ENCODE data around the gene UBASH3A.

UBASH3A gene

GRCh38 chr21:42471716-42472330 lies 68.1 kb downstream of the UBASH3A start:
- DNase-seq, result no peak

DNA sequence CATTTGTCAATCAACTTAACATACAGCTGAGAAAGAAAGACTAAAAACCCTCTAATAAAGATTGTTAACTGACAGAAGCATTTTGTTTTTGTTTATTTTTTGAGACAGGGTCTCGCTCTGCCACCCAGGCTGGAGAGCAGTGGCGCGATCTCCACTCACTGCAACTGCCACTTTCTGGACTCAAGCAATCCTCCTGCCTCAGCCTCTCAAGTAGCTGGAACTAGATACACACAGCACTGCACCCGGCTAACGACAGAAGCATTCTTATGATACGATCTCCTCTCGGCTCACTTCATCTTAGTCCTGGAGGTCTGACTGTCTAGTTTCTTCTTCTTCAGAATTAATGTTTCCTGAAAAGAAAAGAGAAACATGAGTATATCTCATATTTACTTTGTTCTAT lies 68.8 kb downstream of the UBASH3A start:
- no peak for DNase-seq

GRCh38 chr21:42473498-42474042 lies 69.9 kb downstream of the UBASH3A start:
- DNase-seq, result no peak

DNA sequence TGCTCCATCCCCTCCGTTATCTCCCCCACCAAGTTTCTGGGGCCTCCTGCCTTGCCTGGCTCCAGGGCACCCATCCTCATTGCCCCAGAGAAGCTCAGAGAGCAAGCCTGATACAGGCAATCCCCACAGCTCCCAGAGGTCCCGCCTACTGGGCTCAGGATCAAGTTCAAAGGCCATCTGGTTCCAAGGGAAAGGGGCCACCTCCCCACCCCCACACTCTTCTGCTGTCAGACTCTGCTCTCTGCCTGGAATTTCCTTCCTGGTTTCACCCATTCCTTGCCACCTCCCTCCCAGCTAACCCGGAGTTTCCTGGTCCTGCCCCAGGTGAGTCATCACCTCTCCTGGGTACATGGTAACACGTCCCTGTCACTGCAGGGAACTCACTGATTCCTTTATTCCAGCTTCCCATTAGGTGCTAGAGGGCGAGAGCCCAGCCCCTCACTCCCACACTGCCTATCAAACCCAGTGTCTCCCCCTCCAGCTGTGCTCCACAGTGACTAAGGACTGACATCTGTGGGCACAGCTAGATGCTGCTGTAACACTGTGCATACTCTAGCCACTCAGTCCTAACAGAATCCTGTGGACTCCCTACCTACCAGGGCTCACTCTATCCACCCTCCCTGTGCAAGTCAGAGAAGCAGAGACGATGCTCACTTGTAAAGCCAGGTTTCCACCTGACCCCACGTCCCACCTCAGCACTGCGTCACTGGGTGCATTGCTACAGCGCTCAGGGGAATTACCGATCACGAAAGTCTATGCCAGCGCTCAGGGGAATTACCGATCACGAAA lies 70.5 kb downstream of the UBASH3A start:
- no peak for DNase-seq

DNA sequence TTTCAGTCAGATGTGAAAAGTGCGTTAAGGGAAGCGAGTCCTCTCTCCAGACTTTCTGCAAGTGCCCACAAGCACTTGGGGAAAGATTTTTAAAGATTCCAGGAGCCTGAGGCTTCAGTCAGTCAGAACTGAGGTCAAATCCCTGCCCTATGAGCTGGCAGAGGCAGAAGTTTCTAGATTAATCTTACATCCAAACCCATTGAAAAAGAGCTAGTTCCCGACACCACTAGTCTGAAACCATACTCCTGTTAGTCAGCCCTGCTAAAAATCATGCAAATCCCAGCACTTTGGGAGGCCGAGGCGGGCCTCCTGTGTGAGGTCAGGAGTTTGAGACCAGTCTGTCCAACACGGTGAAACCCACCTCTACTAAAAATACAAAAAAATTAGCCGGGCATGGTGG lies 71.3 kb downstream of the UBASH3A start:
- DNase-seq, result no peak

- DNase-seq, result no peak
These were observed 72.1 kb downstream of the UBASH3A start for GRCh38 chr21:42475526-42476387.

- DNase-seq, result no peak
These were observed 73.0 kb downstream of the UBASH3A start for GRCh38 chr21:42476388-42477331.

- no peak for DNase-seq
These were observed 74.8 kb downstream of the UBASH3A start for GRCh38 chr21:42478504-42478903.

GRCh38 chr21:42479582-42479981 lies 75.9 kb downstream of the UBASH3A start:
- DNase-seq, result no peak

DNA sequence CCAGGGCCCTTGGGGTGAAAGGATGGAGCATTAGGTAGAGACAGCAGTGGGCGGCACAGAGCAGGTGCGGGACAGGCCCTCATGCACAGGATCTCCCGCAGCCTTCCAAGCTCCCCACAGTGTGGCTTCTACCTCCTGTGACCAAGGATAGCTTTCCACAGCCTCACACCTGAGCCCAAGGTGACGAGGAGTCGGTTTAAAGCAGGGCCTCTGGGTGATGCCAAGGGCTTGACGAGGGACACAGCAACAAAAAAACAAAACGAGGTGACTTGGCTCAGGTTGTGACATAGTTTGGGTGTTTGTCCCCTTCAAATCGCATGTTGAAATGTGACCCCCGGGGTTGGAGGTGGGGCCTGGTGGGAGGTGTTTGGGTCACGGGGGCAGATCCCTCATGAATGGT lies 77.0 kb downstream of the UBASH3A start:
- DNase-seq, result no peak

DNA sequence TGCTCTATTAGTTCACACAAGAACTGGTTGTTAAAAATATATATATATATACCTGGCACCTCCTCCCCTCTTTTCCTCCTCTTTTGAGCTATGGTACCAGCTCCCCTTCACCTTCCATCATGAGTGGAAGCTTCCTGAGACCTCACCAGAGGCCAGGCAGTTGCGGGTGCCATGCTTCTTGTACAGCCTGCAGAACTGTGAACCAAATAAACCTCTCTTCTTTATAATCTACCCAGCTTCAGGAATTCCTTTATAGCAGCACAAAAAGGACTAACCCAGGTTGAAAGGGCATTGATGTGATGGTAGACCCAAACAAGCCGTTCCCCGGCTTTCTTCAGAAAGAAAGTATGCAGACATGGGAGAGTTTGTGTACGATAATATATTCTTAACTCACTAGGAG lies 77.5 kb downstream of the UBASH3A start:
- no peak for DNase-seq

GRCh38 chr21:42484966-42485365 lies 81.3 kb downstream of the UBASH3A start:
- no peak for DNase-seq

DNA sequence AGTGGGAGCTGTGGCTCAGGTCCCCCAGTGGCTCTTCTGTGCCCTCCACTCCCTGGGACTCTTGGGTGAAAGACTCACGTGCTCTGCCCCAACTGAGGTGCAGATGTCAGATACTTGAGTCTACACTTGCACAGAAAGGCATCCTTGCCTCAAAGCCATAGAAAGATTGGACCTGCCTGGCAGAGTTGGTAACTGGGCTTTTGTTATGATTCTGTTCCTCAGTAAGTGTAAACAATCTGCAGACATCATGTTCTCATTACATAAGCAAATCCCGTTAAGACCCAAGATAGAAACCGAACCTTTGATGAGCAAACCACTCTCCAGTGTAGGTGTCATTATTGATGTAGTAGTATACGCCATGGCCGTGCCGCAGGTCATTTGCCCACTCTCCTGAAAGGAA lies 82.4 kb downstream of the UBASH3A start:
- no peak for DNase-seq

DNA sequence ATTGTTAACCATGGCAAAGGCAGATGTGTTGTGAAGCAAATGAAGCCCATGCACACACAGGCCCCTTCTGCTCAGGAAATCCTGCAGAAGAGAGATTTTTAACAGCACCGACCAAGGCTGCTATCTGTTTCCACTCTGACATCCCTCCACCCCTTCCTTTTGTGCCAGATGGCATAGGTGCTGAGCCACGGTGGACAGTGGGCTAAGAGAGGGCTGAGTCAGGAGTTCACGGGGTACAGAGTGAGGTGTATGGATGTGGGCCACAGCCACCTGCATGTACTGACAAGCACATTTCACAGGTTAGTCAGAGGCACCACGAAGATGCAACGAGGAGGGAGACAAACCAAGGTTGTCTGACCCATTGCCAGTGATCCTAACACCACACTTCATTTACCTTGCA lies 82.8 kb downstream of the UBASH3A start:
- DNase-seq, result no peak

DNA sequence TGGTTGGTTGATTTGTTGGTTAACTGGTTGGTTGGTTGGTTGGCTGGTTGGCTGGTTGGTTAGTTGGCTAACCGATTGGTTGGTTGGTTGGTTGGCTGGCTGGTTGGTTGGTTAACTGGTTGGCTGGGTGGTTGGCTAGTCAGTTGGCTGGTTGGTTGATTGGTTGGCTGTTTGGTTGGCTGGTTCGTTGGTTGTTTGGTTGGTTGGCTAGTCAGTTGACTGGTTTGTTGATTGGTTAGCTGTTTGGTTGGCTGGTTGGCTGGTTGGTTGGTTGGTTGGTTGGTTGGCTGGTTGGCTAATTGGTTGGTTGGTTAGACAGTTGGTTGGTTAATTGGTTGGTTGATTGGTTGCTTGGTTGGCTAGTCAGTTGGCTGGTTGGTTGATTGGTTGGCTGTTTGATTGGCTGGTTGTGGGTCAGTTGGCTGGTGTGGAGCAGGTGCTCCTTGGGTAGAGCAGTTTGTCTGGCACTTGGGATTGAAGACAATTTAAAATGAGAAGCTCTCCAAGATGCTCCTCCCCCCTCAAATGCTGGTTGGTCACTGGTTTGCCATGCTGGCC lies 85.4 kb downstream of the UBASH3A start:
- no peak for DNase-seq

DNA sequence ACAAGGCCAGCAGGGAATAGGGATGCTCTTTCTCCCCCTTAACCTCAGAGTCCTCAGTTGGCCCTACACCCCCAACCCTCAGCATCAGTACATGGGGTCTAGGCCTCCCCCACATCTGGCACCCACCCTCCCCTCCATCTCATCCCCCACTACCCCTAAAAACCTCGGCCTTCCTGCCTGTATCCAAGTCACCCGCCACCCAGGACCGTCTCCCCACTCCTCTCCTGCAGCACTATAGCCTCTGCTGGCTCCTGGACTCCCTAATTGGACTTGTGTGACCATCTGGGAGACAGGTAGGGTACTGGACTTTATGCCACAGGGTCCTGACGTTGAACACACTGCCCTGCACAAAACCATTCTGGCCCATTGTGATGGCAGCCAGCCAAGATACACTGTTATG lies 86.3 kb downstream of the UBASH3A start:
- no peak for DNase-seq

- no peak for DNase-seq
These were observed 87.0 kb downstream of the UBASH3A start for GRCh38 chr21:42490720-42491119.

GRCh38 chr21:42491328-42491727 lies 87.6 kb downstream of the UBASH3A start:
- no peak for DNase-seq

- no peak for DNase-seq
These were observed 88.5 kb downstream of the UBASH3A start for GRCh38 chr21:42492201-42492600.

GRCh38 chr21:42493109-42494060 lies 89.7 kb downstream of the UBASH3A start:
- no peak for DNase-seq

DNA sequence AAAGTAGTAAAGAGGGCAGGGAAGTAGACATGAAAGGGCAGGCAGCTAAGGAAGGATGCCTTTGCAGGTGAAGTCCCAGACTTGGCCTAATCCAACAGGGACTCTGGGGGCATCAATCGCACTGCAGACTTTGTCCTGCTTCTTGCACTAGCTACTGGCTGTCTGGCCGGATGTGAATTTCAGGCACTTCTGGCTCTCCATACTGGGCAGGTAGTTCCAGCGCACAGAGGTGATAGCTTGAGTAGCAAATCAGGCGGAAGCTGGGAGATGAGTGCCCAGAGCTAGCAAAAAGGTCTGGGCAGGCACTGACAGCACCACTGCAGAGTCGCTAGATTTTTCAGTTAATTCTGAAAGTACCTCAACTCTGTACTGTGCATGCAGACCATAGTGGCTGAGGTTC lies 91.3 kb downstream of the UBASH3A start:
- DNase-seq, result no peak
